ENCODE results near the gene PVRIG. TPM values are rescaled to one million over a fixed set of nuclear protein-coding genes. Genes with fewer than 3 reads are reported as not detected.
A peak's percentile ranks its signal among the peaks of the same experiment; 100 is the strongest.
"Not testable (repeated sequence)": the region's sequence is repeated elsewhere in the genome, so short reads cannot be mapped to it uniquely, and the experiment has no call there.

Gene PVRIG
- total RNA-seq, 1 donor from 2014 or later, result not detected

GRCh38 chr7:100195901-100196322 is 23.8 kb upstream of the PVRIG start:
- not testable (repeated sequence) for DNase-seq

- DNase-seq, result no peak
Observed at GRCh38 chr7:100198266-100198665, 21.5 kb upstream of the PVRIG start.

DNA sequence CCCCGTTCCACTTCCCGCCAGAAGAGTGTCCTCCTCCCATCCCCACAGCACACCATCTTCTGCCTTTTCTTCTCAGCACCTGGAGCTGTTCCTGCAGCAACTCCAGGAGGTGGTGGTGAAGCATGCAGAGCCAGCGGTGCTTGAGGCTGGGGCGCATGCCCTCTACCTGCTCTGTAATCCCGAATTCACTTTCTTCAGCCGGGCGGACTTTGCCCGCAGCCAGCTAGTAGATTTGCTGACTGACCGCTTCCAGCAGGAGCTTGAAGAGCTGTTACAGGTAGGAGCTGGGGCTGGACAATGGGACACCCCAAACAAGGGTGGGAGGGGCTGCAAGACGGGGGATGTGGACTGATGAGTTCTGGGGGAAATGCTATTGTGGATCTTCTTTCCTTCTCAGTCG is 19.1 kb upstream of the PVRIG start:
- no peak for DNase-seq

GRCh38 chr7:100204454-100204853 is 15.3 kb upstream of the PVRIG start:
- no peak for DNase-seq

DNA sequence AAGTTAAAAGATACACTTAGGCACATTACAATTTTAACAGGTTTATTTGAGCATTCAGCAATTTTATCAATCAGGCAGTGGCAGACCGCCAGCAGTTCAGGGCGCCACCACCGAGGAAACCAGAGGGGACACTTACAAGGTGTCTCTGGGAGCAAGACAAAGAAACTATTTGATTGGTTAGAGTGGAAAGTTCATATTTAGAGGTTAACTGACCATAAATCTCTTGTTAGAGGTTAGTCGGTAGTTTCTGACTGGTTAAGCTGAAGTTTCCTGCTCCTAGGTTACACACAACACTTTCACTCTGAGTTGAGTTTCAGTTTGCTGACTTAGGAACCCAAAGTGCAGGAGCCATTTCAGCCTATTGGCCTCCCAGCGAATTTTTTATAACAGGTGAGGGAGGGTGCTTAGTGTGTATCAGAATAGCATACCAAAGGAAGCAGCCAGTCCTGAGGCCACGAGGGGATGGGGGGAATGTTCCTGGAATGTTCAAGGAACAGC is 10.8 kb upstream of the PVRIG start:
- DNase-seq, result no peak

DNA sequence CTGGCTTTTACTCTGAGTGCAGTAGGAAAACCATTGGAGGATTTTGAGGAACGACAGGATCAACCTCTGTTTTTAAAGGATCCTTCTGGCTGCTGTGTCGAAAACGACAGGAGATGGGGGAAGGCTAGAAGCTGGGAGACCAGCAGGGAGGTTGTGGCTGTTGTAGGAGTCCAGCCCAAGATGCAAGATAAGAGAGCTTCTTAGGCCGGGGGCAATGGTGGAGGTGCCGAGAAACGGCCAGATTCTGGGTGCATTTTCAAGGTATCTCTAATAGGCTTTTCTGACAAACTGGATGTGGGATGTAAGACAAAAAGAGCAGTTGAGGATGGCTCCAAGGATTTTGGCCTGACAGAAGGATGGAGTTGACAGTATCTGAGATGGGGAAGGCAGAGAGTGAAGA is 10.3 kb upstream of the PVRIG start:
- DNase-seq, result no peak

DNA sequence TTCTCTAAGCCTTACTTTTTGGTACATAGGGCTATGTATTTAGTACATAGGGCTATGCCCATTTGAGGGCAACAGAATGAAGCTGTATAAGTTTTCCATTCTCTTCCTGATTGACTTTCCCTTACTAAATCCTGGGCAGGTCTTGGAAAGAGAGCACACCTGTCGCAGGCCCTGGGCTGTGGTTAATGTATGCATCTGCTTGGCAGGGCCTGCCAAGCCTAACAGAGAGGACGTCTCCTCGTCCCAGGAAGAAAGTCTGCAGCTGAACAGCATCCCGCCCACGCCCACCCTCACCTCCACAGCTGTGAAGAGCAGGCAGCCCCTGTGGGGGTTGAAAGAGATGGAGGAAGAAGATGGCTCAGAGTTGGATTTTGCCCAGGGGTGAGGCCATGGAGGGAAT is 8.9 kb upstream of the PVRIG start:
- no peak for DNase-seq

DNA sequence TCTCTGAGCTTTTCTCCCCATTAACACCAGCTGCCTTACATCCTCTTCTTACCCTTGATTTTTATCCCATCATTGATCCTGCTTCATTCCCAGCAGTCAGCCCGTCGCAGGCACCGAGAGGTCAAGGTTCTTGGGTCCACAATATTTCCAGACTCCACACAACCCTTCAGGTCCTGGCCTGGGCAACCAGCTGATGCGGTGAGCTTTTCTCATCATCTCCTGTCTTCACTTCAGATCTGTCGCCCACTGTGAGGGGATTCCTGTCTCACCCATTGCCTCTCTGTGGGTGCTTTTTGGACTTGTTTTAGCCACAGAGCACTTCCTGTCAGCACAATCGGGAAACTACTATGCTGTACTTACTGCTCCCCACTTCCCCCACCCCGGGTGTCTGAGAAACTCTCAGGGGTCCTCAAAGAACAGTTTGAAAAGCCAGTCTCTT is 8.4 kb upstream of the PVRIG start:
- DNase-seq, result no peak

DNA sequence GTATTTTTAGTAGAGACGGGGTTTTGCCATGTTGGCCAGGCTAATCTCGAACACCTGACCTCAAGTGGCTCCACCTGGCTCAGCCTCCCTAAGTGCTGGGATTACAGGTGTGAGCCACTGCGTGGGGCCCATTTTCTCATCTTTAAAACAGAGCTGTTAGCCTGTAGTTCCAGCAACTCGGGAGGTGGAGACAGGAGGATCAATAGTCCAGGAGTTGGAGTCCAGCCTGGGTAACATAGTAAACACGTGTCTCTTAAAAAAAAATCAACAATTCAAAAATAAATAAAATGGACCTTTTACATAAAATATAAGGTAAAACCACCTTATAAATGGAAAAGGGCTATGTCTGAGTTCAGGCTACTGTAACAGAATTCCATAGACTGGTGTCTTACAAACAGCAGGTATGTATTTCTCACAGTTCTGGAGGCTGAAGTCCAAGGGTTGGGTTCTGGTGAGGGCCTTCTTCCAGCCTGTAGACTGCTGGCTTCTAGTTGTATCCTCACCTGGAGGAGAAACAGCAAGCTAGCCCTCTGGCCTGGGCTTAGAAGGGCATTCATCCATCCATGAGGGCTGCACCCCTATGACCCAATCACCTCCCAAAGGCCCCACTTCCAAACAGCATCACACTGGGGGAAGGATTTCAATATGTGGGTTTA is 7.0 kb upstream of the PVRIG start:
- no peak for DNase-seq

GRCh38 chr7:100213672-100214071 is 6.1 kb upstream of the PVRIG start:
- DNase-seq, result no peak

- DNase-seq, result not testable (repeated sequence)
Observed at GRCh38 chr7:100214356-100214755, 5.4 kb upstream of the PVRIG start.

GRCh38 chr7:100215895-100216294 is 3.9 kb upstream of the PVRIG start:
- peak; percentile 19 for DNase-seq

DNA sequence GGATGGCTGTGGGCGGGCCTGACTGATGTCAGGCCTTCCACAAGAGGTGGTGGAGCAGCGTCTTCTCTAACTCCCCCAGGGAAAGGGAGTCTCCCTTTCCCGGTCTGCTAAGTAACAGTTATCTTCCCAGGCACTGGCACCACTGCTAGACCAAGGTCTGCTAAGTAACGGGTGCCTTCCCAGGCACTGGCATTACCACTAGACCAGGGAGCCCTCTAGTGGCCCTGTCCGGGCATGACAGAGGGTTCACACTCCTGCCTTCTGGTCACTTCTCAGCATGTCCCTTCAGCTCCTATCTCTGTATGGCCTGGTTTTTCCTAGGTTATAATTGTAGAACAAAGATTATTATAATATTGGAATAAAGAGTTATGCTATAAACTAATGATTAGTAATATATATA is 1.8 kb upstream of the PVRIG start:
- peak; percentile 62 for DNase-seq

- DNase-seq, result no peak
Observed at GRCh38 chr7:100219271-100219737, 445 bp upstream of the PVRIG start.

- DNase-seq, result no peak
Observed at GRCh38 chr7:100220586-100221230, 959 bp downstream of the PVRIG start.

- no peak for DNase-seq
Observed at GRCh38 chr7:100221231-100221718, 1.5 kb downstream of the PVRIG start.

GRCh38 chr7:100221767-100222444 is 2.2 kb downstream of the PVRIG start:
- DNase-seq, result no peak

DNA sequence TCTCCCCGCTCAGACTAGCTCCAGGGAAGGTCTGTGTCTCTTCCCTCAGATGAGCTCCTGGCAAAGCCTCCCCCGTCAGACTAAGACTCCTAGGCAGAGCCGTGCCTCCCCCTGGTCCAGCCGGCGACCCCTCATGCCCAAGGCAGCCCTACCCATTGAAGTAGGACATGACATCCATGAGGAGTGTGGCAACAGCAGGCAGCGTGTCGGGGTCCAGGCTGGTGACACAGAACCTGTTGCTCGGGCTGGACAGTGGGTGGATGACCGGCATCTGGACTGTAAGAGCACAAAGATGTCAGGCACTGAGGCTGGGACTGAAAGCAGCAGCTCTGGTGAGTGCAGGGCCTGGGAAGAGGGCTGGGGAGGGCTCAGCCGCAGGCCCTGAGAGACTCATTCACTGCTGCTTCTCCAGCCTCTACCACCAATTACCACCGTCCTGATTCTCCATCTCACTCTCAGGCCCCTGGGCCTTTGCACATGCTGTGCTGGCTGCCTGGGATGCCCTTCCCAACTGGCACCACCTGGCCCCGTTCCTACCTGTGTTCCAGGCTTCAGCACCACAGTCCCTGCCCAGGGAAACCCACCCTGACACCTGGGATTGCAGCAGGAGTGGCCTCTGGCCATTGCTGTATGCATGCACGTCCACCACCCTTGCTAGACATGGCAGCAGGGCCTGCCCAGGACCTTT is 2.8 kb downstream of the PVRIG start:
- no peak for DNase-seq

- not testable (repeated sequence) for DNase-seq
Observed at GRCh38 chr7:100223376-100223927, 3.7 kb downstream of the PVRIG start.

- not testable (repeated sequence) for DNase-seq
Observed at GRCh38 chr7:100224891-100225290, 5.1 kb downstream of the PVRIG start.

GRCh38 chr7:100234660-100235317 is 15.0 kb downstream of the PVRIG start:
- DNase-seq, result not testable (repeated sequence)

DNA sequence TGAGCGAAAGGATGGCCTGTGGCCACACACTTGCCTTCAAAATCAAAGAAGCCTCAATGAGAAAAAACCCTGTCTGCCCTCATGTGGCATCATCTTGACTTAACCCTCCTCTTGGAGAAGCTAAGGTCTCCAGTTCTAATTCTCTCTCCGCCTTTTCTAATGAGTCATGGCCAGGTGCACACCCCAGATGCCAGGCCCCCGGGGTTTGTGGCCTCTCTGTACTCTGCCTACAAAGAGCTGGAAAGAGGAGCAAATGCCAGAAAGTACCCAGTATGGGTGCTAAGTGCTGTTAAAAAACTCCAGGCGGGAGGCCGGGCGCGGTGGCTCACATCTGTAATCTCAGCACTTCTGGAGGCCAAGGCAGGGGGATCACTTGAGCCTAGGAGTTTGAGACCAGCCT is 20.2 kb downstream of the PVRIG start:
- DNase-seq, result not testable (repeated sequence)

Data from dermis blood vessel endothelial cell (primary cell).